HG03039 (cell line): ENCODE measurements around the gene YAP1.

Source experiments
- ATAC-seq: cut with Tn5 transposase; IDR thresholded peaks from one replicate; pipeline ENCODE4 v1.9.1; 2021; ENCODE audit warnings: mild to moderate bottlenecking, moderate library complexity; ENCODE audit not compliant: unreplicated experiment

The YAP1 gene

GRCh38 chr11:102269927-102270326 lies 159.7 kb downstream of the YAP1 start:
- no peak for ATAC-seq

- ATAC-seq, result no peak
Observed at GRCh38 chr11:102272047-102272824, 162.0 kb downstream of the YAP1 start.

- no peak for ATAC-seq
Observed at GRCh38 chr11:102274628-102275027, 164.4 kb downstream of the YAP1 start.

- ATAC-seq, result no peak
Observed at GRCh38 chr11:102276362-102276761, 166.1 kb downstream of the YAP1 start.

- no peak for ATAC-seq
Observed at GRCh38 chr11:102276783-102277182, 166.5 kb downstream of the YAP1 start.

GRCh38 chr11:102279641-102280170 lies 169.5 kb downstream of the YAP1 start:
- peak; percentile 86 for ATAC-seq

GRCh38 chr11:102280245-102280833 lies 170.1 kb downstream of the YAP1 start:
- ATAC-seq, result no peak
